ENCODE data around the gene DNAH17. TPM values are rescaled to one million over a fixed set of nuclear protein-coding genes. Genes with fewer than 3 reads are reported as not detected.
A peak's percentile ranks its signal among the peaks of the same experiment; 100 is the strongest.

Gene DNAH17
- polyA plus RNA-seq, 3 donors: 1.9 to 4.5 (median 2.4) TPM

DNA sequence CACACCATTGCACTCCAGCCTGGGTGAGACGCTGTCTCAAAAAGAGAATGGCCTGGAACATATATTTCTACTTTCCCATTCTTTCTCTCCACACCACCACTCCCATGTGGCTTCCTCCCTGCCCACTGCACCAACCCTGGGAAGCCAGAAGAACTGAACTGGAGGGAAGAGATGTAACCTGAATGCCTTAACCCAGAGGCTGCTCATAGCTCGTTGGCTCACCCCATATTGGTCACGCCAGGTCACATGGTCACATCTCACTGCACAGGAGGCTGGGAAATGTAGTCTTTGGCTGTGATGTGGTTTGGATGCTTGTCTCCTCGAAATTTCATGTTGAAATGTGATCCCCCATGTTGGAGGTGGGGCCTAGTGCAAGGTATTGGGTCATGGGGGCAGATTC, 5.9 kb upstream of the DNAH17 start:
- no peak for DNase-seq (ENCODE audit: extremely low read depth in 1 of 11, low read depth in 9 of 11, low spot score in 4 of 11)

DNA sequence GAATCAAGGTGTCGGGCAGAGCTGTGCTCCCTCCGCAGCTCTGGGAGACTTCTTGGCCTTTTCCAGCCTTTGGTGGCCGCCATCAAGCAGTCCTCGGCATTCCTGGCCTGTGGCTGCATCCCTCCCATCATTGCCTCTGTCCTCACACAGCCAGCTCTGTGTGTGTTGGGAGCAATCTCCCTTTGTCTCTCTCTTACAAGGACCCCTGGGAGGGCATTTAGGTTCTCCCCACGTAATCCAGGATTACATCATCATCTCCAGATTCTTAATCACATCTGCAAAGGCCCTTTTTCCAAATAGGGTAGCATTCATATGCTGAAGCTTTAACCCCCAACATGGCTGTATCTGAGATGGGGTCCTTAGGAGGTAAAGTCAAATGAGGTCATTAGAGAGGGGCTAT, 4.1 kb upstream of the DNAH17 start:
- no peak for DNase-seq (ENCODE audit: extremely low read depth in 1 of 11, low read depth in 9 of 11, low spot score in 4 of 11)

DNA sequence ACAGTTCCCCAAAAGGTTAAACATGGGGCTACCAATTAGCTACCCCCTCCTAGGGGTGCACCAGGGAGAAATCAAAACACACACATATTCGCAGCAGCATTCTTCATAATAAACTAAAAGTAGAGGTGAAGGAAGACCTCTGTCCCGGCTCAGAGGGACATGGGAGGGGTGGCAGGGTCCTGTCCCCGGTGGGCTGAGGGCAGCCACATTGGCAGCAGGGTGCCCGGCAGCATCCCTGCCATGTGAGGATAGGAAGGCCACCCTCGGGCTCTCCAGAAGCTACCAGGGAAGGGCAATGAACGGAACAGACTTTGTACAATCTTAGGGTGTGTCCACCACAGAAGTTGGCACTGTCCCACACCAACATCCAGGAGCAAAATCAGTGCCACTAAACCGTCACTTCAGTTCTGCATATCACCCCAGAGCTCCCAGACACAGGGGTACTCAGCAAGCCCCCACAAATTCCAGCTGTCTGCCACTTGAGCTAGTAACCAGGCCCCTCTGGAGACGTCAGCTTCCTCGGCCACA, 3.1 kb upstream of the DNAH17 start:
- DNase-seq (ENCODE audit: extremely low read depth in 1 of 11, low read depth in 9 of 11, low spot score in 4 of 11): no peak

DNA sequence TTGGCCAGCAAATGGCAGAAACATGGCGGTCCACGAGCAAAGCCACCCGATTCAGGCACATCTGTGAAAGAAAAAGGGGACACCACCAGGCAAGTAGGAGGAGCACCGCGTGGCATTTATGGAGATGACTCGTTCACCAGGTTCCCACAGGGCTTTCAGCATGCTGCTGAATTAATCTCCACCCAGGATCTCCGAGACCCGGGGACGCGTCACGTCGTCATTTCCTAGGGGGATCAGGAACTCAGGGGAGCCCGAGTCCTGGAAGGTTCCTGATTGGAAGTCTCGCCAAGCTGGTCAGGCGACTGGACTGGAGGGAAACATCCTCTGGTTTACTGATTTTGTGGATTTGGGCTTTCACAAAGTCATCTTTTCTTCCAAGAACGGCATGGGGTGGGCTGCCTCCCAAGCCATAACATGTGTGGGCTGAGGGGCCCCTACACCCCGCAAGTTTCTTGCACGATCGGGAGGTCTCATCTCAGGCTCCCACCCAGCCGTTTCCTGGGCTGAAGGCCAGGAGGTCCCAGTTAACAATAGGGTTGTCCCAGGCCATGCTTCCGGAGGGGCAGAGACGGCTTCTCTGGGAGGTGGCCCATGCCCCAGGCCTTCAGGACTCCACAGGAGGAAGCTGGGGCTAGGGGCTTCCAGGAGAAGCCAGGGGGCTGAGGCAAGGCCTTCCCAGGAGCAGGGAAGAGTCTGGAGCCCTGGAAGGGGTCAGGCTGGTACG, 645 bp downstream of the DNAH17 start:
- DNase-seq (ENCODE audit: extremely low read depth in 1 of 11, low read depth in 9 of 11, low spot score in 4 of 11): no peak

DNA sequence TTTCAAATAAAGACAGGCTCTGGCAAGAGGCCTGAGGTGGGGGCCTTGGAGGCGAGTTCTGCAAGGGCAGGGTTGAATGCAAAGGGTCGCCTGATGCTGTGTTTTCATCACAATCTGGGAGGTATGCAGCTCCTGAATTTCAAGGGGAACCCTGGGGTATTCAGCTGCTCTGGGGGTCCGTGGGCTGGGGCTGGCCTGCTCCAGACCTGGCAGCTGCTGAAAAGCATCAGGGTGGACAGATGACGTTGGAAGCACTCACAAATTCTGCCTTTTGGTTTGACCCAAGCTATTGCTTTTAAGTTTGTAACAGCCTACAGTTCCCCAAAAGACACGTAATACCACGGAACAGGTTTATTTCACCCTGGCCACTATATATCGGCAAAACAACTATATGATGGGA, 1.3 kb downstream of the DNAH17 start:
- no peak for DNase-seq (ENCODE audit: extremely low read depth in 1 of 11, low read depth in 9 of 11, low spot score in 4 of 11)

DNA sequence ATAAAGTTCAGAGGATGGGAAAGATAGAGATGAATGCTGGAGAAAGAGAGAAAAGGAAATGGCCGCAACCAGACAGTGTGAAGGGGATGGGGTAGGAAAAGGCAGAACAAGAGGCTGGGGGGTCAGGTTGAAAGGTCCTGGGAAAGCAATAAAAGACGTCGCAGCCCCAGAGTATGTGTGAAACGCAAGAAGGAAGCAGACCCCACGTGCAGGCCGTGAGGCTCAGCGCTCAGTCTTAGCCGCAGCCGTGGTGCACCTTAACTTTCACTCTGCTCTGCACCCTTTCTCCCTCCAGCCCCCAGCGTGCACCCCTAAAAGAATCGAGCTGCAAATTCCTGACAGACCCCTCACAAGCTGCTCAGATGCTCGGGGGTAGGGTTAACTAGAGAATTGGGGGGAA, 1.9 kb downstream of the DNAH17 start:
- DNase-seq (ENCODE audit: extremely low read depth in 1 of 11, low read depth in 9 of 11, low spot score in 4 of 11): no peak

DNA sequence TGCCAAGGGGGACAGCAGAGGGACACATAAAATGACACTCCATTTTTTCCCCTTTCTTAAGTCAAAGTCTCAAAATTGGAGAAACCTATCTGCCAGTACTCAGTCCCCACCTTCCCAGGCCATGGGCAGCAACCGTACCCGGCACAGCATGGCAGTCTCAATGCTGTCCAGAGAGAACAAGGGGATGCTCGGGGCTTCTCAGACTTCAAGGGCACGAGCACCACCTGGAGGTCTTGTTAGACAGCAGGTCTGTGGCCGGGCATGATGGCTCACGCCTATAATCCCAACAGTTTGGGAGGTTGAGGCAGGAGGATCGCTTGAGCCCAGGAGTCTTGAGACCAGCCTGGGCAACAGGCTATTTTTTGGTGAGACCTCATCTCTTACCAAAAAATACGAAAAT, 3.2 kb downstream of the DNAH17 start:
- DNase-seq (ENCODE audit: extremely low read depth in 1 of 11, low read depth in 9 of 11, low spot score in 4 of 11): no peak

DNA sequence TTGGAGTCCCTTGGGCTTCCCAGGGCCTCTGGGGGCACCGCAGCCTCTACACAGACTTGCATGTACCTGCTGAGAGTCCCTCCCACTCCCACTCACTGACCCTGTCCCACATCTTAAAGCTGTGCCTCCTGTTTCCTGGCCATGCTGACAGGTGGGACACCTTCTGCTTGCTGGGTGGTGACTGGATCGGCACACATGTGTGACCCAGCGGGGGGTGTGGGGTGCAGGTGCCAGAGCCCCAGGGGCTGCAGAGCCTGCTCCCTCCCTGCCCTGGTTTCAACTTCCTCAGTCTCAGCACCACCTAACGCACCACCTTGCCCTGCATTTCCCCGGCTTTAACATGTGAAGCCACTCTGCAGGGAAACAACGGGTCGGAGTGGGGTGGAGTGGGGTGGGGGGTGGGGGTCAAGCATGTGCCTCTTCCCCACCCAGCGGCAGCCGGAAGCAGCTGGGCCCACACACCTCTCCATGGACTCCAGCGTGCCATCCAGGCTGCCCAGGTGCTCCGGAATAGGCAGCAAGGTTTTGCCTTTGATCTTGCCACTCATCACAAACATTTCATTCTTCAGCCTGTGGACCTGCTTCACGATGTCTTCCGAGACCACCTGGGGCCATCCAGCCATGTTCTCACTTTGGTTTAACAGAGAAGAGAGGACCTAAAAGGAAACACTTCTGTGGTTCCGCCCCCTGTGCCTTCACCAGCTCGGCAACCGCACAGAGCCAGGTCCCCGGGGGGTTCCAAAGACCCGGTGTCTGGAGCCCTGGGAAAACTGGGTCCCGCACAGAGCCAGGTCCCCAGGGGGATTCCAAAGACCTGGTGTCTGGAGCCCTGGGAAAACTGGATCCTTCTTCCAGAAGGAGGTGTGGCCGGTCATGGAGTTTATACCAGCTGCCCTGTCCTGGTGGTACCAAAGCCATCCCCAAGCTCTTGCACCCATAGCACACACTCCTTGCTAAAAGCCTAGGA, 4.7 kb downstream of the DNAH17 start:
- no peak for DNase-seq (ENCODE audit: extremely low read depth in 1 of 11, low read depth in 9 of 11, low spot score in 4 of 11)

DNA sequence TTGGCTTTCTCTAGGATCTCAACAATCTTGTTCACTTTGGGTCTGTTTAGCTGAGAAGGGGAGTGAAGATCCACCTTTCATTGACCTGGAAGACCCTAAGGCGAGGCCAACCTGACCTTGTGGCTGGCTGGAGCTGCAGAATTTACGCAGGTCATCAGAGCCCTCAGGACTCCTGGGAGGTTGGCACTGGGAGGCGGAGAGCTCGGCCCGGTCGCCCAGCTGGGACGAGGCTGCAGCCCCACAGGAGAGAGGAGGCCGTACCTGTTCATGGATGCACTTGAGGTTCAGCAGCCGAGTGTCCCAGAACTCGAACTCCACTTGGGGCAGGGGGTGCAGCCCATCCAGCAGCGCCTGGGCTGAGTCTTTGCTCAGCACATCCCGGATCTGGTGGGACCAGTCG, 5.9 kb downstream of the DNAH17 start:
- no peak for DNase-seq (ENCODE audit: extremely low read depth in 1 of 11, low read depth in 9 of 11, low spot score in 4 of 11)

DNA sequence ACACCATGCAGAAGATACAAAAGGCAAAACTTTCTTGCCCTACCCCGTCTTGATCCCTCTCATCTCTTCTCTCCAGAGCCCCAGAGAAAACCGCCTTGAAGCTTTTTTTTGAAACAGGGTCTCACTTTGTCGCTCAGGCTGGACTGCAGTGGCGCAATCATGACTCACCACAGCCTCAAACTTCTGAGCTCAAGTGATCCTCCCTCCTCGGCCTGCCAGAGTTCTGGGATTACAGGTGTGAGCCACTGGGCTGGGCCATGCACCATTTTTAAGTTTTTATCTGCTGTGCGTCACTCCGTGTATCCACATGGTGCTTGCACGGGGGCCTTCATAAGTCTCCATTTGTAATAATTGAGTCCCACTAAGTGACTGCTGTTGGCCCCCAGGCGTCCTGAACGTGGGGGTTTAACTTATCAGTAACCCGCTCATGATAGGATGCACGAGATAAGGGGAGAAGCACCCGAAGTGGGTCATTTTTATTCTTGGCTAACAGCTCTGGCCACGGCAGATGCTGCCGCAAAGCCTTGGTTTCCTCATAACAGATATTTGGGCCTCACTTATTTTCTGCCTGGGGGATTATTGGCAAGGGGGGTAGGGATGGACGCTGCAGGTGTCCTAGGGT, 8.6 kb downstream of the DNAH17 start:
- DNase-seq (ENCODE audit: extremely low read depth in 1 of 11, low read depth in 9 of 11, low spot score in 4 of 11): no peak

DNA sequence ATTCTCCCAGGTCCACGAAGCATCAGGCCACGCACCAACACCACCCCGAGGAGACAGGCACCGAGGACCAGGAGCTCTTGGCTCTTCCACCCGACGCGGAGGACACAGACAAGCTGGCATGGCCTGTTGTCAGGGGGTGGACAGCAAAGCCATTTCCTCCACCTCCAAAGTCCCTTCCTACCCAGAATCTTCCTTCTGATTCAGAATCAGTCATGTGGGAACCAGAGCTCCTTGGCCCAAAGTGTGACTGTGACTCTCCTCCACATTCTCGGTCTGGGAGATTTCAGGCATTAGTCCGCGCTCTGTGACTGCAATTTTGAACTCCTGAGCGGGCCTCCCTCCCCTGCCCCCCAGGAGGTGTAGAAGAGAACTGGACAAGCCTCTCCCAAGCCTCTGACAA, 9.2 kb downstream of the DNAH17 start:
- no peak for DNase-seq (ENCODE audit: extremely low read depth in 1 of 11, low read depth in 9 of 11, low spot score in 4 of 11)

DNA sequence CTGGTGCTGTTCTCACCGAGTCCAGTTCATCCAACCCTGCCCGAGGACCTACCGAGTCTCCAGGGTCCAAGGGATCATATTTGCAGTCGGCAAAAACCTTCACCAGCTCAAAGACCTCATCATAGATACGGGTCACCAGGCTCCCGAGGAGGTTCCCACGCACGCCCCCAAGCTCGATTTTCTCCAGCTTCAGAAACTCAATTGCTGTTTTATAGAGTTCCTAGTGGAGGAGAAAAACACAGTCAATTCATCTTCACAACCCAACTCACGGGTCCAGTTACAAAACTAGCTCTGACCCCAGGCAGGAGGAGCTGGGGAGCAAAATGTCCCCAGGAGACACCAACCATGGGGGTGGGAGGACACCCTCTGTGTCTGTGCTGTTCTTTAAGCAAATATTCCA, 10.2 kb downstream of the DNAH17 start:
- peak in 1 of 11 donors; percentile 18 for DNase-seq (ENCODE audit: extremely low read depth in 1 of 11, low read depth in 9 of 11, low spot score in 4 of 11)

DNA sequence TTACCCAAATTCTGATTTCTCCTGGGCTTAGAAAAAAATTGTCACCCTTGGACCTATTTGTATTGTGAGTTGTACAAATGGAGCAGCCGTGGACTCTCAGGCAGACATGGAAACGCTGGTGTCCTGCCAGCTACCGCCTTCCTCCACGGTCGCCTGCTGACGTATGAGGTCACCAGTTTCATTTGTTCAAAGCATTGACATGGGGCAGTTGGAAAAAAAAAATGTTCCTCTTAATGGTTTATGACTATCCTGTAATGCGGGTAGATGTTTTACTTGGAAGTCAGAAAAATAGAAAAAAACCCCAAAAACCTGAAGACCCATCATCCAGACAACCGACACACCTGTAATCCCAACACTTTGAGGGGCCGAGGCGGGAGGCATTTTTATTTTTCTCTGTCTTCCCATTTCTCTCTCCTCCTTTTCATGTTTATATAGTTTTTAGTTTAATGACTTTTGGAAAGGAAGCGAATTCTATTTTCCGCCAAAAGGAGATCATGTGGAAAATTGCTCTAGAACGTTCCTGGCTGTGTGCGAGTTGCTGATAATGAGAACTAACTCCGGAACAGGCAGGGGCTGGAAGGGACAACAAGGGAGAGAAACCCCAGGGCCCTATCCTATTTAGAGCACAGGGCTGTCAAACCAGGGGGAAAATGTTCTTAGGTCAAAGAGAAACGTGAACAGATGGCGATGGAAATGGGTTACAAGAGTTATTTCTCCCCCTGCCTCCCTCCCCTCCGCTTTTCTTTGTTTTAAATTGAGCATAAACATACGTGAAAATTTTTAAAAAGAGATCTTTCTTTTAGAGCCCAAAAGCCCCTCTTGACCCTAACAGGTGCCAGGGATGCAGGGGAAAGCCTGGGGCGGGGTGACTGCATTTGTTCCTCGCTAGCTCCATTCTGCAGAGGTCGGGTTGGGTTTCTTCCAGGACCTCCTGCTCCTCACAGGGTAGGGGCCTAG, 13.7 kb downstream of the DNAH17 start:
- DNase-seq (ENCODE audit: extremely low read depth in 1 of 11, low read depth in 9 of 11, low spot score in 4 of 11): peak in 3 of 11 donors; percentile 32 to 46 (median 38)

DNA sequence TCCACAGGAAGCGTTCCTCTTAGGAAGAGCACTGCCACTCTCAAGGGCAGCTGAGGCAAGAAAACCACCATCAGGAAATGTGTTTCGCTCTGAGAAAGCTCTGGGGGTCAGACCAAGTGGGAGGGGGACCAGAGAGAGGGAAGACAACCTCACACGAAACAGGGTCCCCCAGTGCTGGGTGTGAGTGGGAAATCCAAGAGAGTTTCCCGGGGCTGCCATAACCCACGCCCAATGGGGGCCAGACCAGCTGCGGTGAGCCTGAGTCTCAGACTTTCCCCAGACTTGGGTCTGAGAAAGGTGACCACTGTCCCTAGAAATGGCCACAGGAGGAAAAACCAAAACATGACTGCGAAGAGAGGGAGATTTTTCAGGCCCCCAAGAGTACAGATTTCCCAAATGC, 14.5 kb downstream of the DNAH17 start:
- no peak for DNase-seq (ENCODE audit: extremely low read depth in 1 of 11, low read depth in 9 of 11, low spot score in 4 of 11)

DNA sequence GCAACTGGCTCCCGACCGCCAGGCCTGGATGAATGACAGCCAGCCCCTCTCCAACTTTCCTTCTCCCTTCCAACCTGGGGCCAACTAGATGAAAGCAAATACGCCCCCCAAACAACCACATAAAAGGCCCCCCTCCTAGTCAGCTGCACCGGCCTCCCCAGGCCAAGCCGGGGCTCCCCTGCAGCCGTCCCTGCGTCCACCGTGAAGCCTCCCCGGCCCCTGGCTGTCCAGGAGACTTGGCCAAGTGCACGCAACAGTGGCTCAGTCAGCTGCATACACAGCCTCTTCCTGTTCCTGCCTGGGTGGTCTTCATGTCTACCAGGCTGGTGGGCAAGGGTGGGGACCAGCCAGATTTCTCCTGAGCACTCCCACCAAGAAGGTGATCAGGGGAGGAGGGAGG, 16.0 kb downstream of the DNAH17 start:
- DNase-seq (ENCODE audit: extremely low read depth in 1 of 11, low read depth in 9 of 11, low spot score in 4 of 11): no peak

DNA sequence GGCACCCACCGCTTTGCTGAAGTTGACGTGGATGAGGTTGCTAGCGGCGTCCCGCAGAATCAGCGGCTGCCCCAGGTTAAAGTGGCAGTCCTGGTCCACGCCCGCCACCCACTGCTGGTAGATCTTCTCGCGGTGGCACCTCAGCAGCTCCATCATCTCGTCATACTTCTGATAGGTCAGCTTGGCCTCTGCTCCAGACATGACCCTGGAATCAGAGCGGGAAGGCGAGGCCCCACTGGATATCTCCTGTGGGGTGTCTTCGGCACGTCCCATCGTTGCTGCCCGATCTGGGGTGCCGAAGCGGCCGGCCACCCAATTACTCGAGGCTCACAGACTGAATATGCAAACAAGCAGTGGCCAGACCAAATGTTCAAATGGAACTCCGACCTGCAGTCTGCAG, 16.5 kb downstream of the DNAH17 start:
- DNase-seq (ENCODE audit: extremely low read depth in 1 of 11, low read depth in 9 of 11, low spot score in 4 of 11): no peak

DNA sequence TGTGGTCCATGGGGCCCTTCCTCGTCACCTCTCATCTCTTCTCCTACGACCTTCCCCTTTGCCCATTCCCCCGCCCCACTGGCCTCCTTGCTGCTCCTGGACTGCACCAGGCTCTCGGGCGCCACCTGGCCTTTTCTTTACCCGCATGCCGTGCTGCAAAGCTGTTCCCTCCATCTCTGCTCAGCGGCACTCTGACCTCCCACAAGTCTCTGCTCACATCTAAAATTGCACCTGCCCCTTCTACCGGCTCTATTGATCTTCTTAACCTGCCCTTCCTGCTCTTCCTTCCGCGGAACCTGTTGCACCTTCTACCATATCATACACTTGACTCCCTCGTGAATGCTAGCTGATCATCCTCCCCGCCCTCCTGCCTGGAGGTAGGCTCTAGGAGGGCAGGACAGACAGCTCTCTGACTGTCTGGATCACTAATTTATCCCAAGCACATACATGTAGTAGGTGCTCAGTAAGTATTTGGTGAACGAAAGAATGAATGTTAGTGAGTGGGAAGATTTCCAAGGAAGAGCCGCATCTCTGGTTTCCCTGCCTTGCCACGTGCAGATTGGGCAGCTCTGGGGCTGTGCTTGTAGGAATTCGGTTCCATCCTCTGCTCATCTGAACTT, 17.3 kb downstream of the DNAH17 start:
- DNase-seq (ENCODE audit: extremely low read depth in 1 of 11, low read depth in 9 of 11, low spot score in 4 of 11): no peak

DNA sequence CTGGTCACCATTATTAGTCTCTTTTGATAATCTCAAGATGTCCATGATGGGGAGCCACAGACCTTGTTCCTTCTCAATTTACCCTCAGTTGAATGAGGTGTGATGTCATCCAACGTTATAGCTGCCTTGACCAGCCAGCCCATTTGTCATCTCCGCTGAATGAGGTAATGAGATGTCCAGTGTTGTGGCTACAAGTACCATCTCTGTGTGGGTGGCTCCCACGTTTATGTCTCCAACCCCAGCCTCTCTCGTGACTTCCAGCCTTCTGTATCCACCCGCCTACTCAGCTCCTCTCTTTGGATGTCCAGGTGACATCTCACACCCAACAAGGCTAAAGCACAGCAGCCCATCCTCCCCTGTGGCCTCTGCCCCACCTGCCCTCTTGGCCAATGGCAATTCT, 18.2 kb downstream of the DNAH17 start:
- DNase-seq (ENCODE audit: extremely low read depth in 1 of 11, low read depth in 9 of 11, low spot score in 4 of 11): no peak
